ENCODE results near the gene PDP2.

DNA sequence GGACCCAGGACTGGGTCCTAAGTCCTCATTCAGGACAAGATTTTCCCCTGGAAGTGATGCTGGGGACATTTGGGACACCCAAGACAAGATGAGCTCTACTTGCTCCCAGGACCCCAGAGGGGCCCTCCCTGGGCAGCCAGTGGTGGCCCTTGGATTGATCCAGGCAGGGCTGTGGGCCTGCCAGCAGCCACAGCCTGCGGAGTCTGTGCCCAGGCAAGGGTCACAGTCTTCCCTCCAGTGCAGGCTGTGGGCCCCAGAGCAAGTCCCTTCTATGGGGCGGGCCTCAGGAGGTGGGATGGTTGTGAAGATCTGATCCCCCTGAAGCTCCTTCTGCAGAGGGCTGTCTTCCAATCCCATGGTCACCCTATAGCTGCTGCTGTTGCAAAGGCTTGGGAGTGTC lies 23.5 kb upstream of the PDP2 start:
- TF ChIP-seq YY1 (IDR thresholded peaks at IDR 0.05; ENCODE audit: insufficient read depth, insufficient read length) (no peak), SUZ12 (IDR thresholded peaks at IDR 0.05; ENCODE audit: extremely low read depth, insufficient read depth, insufficient read length) (no peak), ZNF274 (IDR thresholded peaks at IDR 0.05; ENCODE audit: low read depth, low read length) (no peak)

Measured in NT2/D1 (cell line).